NOMO-1 treated with DMSO at 0.1 percent for 48 hours (cell line): Measurements from ENCODE around the gene C16orf86.

Source experiments
- DNase-seq: peaks from one replicate; lab custom pipeline; 2025; ENCODE audit not compliant: unreplicated experiment; lab: John Stamatoyannopoulos, UW

The C16orf86 gene

GRCh38 chr16:67653789-67654402, 12.7 kb upstream of the C16orf86 start:
- DNase-seq = no peak

- no peak for DNase-seq
Measured at GRCh38 chr16:67654403-67654911, 12.2 kb upstream of the C16orf86 start.

GRCh38 chr16:67655363-67655762, 11.3 kb upstream of the C16orf86 start:
- no peak for DNase-seq

- no peak for DNase-seq
Measured at GRCh38 chr16:67656344-67657016, 10.1 kb upstream of the C16orf86 start.

GRCh38 chr16:67657017-67657608, 9.5 kb upstream of the C16orf86 start:
- DNase-seq = no peak

- no peak for DNase-seq
Measured at GRCh38 chr16:67657751-67658518, 8.7 kb upstream of the C16orf86 start.

- no peak for DNase-seq
Measured at GRCh38 chr16:67658849-67659674, 7.6 kb upstream of the C16orf86 start.

- DNase-seq = peak; percentile 83
Measured at GRCh38 chr16:67659675-67660563, 6.7 kb upstream of the C16orf86 start, which contains the start of gene ACD. ACD (minus strand) TSS chr16:67660260; CDS start chr16:67660220, 40 bp downstream.

GRCh38 chr16:67660564-67661028, 6.0 kb upstream of the C16orf86 start, which contains the start of gene PARD6A:
PARD6A (plus strand) TSS chr16:67660960; CDS start chr16:67661039, 79 bp downstream.
- DNase-seq = peak; percentile 94

GRCh38 chr16:67661101-67661761, 5.4 kb upstream of the C16orf86 start:
- DNase-seq = no peak

- no peak for DNase-seq
Measured at GRCh38 chr16:67661886-67662652, 4.5 kb upstream of the C16orf86 start.

- DNase-seq = no peak
Measured at GRCh38 chr16:67662653-67663010, 4.0 kb upstream of the C16orf86 start.

GRCh38 chr16:67663151-67663876, 3.3 kb upstream of the C16orf86 start:
- DNase-seq = no peak

GRCh38 chr16:67663877-67664222, 2.8 kb upstream of the C16orf86 start:
- no peak for DNase-seq

GRCh38 chr16:67664258-67664657, 2.4 kb upstream of the C16orf86 start:
- DNase-seq = no peak

GRCh38 chr16:67664871-67665270, 1.7 kb upstream of the C16orf86 start:
- DNase-seq = no peak

GRCh38 chr16:67665598-67665997, 1.0 kb upstream of the C16orf86 start:
- DNase-seq = no peak
